Stimulated activated CD4-positive, alpha-beta T cell treated with anti-CD3 and anti-CD28 coated beads, TNF-alpha, amount 100 ng/mL, for 4 hours (primary cell): ENCODE measurements around the gene ENKD1.

Source experiments
- DNase-seq, 3 experiments: peaks; one replicate each; pipeline ENCODE4 v3.0.0-alpha.2; 2020; ENCODE audit warnings: low read depth in 3 of 3

ENKD1 gene

DNA sequence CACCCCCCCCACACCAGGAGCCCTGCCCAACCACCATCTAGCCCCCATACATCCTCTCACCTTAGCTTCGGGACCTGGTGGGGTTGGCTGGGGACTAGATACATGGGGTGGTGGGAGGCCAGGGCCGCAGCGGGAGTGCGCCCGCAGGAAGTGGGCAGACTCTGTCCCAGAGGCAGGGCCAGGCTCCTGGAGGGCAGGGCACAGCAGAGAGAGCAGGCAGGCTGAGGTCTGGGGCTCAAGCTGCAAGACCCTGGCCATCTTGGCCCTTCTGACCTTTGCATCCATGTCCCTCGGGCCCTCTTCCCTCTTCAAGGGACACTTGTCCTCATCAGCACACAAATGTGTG lies 2.7 kb downstream of the ENKD1 start:
- no peak for DNase-seq

DNA sequence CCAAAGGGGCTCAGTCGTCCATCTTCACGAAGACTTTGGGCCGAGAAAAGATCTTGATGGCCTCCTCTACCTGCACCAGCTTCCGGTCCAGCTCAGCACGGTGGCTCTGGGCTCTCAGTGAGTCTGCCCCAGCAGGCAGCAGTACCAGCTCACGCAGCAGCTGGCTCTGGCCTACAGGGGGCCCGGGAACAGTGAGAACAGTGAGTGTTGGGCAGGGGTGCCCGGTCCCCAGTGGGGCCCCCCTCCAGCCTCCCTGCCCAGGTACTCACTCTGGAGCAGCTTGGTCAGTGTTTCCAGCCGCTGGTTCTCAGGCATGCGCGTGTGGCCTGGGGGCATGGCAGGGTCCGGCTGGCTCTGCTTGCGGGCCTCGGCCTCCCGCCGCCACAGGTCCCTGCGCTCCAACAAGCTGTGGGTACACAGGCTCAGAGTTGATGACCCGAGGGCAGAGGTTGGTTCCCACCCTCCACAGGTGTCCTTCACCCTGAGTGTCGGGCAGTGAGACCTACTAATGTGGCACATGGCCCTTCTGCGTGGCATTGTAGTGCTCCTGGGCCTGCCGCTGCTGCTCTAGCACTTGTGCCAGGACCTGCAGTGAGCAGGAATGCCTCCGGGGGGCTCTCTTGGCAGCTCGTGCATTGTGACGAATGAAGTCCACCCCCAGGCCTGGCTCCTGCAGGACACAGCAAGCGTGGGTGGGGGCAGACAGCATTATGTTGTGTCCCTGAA lies 3.2 kb downstream of the ENKD1 start:
- DNase-seq: no peak

DNA sequence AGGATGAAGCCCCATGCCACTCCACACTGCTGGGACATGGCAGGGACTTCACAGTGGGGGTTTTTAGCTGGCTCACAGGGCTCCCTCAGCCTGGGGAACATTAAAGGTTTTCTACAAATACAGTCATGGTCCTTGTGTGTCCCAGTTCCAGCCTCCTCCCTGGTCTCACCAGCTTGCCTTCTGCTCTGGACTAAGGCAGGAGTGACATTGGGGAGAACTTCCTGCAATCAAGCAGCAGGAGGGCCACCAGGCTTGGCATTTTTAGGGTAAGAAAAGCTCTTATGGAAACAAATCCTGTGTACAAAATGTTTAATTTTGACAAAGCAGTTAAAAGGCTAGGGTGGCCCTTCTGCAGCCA lies 3.9 kb downstream of the ENKD1 start:
- no peak for DNase-seq

DNA sequence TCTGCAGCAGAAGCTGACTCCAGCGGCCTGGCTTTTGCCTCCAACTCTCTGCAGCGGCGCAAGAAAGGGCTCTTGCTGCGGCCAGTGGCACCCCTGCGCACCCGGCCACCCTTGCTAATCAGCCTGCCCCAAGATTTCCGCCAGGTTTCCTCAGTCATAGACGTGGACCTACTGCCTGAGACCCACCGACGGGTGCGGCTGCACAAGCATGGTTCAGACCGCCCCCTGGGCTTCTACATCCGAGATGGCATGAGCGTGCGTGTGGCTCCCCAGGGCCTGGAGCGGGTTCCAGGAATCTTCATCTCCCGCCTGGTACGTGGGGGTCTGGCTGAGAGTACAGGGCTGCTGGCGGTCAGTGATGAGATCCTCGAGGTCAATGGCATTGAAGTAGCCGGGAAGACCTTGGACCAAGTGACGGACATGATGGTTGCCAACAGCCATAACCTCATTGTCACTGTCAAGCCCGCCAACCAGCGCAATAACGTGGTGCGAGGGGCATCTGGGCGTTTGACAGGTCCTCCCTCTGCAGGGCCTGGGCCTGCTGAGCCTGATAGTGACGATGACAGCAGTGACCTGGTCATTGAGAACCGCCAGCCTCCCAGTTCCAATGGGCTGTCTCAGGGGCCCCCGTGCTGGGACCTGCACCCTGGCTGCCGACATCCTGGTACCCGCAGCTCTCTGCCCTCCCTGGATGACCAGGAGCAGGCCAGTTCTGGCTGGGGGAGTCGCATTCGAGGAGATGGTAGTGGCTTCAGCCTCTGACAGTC lies 4.5 kb downstream of the ENKD1 start:
- no peak for DNase-seq

- DNase-seq: no peak
Measured at GRCh38 chr16:67661101-67661761, 5.3 kb downstream of the ENKD1 start.

- peak; percentile 86 to 90 (median 87) for DNase-seq
Measured at GRCh38 chr16:67660564-67661028, 6.0 kb downstream of the ENKD1 start, which contains the start of gene PARD6A. PARD6A (plus strand) TSS chr16:67660960; CDS start chr16:67661039, 79 bp downstream.

GRCh38 chr16:67659675-67660563 lies 6.6 kb downstream of the ENKD1 start, which contains the start of gene ACD:
ACD (minus strand) TSS chr16:67660260; CDS start chr16:67660220, 40 bp downstream.
- peak; percentile 88 to 94 (median 89) for DNase-seq

DNA sequence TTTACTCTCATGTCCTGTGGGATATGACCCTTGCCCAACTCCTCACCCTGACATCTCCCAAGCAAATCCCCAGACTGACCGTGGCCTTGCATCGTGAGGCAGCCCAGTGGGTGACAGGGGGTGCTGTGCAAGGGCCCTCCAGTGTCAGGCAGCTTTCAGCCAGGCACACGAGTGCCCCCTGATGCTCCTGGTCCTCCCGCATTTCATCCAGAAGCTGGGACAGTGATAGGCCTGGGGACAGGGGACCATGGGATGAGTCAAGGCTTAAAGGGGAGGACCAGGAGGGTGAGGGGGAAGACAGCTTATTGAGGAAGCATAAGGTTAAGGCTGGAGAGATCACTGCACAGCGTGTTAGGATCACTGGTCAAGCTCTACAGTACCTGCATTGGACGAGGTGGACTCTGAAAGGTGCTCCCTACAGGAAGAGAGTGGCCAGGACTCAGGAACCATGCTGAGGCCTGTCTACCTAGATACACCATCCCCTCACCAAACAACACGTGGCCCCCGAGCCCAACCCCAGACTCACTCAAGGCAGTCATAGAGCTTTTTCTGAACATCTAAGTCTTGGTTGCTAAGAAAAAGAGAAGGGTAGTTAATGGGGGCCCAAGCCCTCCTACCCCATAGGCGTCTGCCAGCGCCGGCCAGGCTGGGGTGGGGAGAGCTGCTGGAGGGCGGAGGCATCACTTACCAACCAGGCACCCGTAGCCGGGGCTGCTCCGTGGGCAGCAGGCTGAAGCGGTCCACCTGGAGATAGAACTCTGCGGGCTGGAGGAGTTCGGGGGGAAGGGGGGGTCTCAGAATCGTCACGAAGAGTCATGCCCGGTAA lies 7.5 kb downstream of the ENKD1 start:
- DNase-seq: no peak

DNA sequence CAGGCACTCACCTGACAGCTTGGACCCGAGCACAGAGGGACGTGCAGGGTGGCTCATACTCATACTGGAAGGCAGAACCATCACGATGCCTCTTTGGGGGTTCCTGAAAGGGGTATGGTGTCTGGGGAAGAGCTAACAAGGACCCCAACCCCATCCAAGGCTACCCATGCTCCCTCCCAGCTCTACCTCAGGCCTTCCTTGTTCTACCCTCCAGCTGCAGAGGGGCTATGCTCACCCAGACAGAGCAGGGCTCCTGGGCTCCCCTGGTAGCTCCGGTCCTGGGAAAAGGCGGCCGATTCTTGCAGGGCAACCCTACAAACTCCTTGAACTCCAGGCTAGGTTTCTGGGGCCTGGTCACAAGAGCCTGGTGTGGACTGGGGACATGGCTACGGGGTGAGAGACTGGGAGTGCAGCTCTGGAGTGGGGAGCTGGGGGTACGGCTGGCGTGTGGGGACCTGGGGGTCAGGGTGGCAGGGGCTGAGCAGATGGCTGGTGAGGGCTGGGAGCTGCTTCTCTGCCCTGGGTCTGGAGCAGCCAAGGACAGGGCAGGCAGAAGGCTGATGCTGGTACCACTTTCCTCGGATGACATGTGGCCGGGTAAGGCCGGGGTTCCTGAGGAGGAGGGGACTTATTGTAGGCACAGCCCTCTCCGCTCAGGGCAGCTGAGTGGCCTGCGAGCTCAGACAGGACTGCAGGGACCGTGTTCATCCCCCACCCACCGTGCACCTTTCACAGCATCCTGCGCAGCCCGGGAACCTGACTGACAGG lies 8.6 kb downstream of the ENKD1 start:
- DNase-seq: no peak

DNA sequence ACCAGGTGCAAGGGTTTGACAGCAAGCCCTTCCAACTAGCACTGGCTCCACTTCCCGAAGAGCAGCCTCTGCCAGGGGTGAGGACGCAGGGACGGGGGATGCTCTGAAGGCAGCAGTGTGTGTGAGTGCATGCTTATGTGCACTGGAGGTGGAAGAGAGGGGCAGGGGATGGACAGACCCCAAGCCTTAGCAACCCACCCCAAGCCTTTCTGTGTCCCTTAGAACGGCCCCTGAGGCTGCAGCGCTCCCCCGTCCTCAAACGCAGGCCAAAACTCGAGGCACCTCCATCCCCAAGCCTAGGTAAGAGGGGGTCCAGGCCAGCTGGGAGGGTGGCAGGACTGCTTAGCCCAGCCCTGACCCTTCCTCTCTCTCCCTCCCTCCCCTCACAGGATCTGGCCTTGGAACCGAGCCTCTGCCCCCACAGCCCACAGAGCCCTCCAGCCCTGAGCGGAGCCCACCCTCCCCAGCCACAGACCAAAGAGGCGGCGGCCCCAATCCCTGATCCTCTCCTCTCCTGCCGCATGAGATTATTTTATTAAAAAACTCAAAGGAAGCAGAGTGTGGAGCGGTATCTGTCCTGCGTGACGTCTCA lies 9.4 kb downstream of the ENKD1 start:
- no peak for DNase-seq

GRCh38 chr16:67656344-67657016 lies 10.1 kb downstream of the ENKD1 start:
- no peak for DNase-seq

DNA sequence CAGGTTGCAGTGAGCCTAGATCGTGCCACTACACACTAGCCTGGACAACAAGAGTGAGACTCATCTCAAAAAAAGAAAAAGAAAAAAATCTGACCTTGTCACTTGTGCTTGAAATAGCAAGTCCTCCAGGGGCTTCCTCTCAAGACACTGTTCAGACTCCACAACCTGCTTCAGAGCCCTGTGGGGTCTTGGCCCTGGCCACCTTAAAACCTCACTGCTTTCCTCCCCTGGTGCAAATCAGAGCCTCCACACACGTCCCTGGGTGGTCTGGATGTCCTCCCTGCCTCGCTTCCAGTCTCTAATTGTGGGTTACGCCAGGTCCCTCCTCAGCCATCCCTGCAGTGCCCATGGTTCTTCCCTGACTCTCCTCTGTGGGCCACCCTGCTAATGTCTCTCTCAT lies 11.2 kb downstream of the ENKD1 start:
- DNase-seq: no peak

- no peak for DNase-seq
Measured at GRCh38 chr16:67654403-67654911, 12.1 kb downstream of the ENKD1 start.

GRCh38 chr16:67653789-67654402 lies 12.7 kb downstream of the ENKD1 start:
- no peak for DNase-seq

DNA sequence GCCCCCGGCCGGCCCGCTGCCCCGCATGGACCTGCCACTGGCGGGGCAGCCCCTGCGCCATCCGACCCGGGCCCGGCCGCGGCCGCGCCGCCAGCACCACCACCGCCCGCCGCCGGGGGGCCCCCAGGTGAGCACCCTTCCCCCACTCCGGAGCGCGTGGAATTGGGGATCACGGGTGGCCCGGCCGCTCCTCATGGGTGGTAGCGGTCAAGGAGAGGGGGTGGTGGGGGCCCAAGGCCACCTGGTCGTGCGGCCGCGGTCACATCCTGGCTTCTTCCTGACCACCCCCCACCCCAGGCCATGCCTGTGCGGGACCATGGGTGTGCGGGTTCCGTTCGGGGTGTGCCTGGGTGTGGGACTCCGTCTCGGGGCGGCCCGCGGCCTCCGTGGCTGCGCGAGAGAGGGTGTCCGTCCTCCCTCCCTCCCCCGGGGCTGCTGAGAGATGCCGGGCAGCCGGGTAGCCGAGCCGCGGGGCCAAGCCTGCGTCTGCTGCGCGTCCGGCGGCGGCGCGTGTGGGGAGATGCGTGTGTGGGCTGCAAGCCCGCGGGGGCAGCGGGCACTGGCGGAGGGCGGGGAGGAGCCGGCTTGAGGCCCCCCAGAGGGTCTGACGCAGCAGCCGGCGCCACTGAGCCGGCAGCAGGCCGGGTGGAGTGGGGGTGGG lies 13.3 kb downstream of the ENKD1 start:
- no peak for DNase-seq

DNA sequence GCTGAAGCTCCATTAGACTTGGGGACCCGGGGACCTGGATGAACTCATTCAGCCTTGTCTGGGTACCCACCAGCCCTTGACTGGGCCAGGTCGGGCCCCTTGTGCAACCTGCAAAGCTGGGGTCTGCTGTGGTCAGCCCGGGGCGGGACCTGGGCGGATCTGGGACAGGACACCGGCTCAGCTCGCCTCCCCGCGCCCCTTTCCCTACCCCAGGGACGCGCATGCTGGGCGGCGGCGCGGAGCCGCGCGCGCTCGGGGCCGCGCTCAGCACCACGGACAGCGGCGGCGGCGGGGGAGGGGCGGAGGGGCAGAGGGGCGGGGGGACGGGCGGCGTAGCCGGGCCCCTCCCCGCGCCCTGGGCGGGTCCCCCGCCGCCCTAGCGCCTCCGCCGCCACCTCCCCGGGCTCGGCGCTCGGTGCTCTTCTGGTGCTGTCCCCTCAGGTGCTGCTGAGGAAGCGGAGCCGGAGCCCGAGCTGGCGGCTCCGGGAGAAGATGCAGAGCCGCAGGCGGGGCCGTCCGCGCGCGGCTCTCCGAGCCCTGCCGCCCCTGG lies 13.9 kb downstream of the ENKD1 start:
- DNase-seq: no peak

DNA sequence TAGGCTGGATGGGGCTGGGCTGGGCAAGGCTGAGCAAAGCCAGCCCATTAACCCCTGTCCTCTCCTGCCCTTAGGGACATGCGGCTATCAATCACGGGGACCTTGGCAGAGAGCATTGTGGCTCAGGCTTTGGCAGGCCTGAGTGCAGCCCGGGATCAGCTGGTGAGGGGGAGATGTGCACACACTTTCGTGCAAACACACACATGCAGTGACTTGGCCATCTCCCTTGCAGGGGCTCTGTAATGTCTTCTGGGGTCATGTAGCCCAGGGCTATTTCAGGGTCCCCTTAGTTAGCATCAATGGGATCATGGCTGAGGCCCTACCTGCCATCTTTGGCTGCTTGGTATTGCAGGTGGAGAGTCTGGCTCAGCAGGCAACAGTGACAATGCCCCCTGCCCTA lies 14.7 kb downstream of the ENKD1 start:
- DNase-seq: no peak
